Embryonic facial prominence (tissue), 1 donor: ENCODE results near the gene ALPI.
"Not testable (repeated sequence)": the region's sequence is repeated elsewhere in the genome, so short reads cannot be mapped to it uniquely, and the experiment has no call there.

ENCODE experiments used
- DNase-seq: peaks from one replicate; pipeline ENCODE4 v3.0.0-alpha.2; 2016; ENCODE audit errors: extremely low spot score

Gene ALPI

DNA sequence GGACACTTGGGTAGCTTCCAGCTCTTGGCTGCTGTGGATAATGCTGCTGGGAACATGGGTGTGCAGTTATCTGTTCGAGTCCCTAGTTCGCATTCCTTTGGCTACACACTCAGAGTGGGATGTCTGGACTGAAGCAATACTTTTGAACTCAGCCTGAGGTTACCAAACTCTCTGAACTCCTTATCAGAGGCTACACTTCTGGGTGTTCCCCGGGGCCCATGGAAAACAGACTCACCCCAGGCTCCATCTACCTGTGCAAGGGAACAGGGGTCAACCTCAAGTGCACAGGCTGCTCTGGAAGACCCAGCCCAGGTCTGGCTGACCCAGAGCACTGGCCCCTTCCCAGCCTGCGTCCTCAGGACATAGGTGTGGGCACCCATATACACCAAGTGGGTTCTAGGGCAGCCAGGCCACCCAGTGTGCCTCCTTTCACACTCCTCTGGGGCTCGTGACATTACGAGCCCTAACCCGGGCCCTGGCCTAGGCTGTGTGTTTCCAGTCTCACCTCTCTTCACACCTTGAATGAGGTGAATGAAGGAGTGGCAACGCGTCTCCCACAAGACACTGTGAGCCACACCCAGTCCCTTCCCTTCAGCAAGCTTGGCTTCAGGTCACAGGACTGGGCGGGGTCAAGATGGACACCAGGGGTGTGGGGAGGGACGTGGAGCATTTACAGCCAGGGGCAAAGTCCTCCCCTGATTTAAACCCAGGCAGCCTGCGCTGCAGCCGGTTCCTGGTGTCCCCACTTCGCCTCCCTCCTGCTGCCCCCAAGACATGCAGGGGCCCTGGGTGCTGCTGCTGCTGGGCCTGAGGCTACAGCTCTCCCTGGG lies at the start of gene ALPI:
Gene ALPI, plus strand, starts transcription at position 728 of the 830 bp plus-strand sequence. Its CDS starts 47 bp downstream, at position 775.
- no peak for DNase-seq

DNA sequence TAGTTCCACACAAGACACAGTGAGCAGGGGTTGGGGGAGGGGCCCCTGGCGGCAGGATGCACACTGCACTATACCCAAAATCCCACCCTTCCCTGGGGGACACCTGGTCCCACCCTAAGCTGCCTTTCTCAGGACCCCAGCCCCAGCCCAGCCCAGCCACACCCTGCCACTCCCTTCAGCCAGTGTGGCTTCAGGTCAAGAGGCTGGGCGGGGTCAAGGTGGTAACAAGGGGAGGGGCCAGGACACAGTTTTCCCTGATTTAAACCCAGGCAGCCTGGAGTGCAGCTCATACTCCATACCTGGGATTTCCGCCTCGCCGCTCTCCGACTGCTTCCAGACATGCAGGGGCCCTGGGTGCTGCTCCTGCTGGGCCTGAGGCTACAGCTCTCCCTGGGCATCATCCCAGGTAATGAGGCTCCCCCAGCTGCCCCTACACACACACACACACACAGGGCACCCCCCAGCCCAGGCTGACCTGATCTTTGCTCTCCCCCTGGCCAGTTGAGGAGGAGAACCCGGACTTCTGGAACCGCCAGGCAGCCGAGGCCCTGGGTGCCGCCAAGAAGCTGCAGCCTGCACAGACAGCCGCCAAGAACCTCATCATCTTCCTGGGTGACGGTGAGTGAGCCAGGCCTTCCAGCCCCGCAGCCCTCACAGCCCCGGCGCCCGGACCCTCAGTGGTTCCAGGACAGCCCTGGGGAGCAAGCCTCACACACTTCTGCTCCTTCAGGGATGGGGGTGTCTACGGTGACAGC lies 49.2 kb upstream of the ALPI start, which contains the start of gene ALPG:
Gene ALPG, plus strand, starts transcription at position 289 of the 755 bp plus-strand sequence. Its CDS starts 51 bp downstream, at position 340.
- no peak for DNase-seq

DNA sequence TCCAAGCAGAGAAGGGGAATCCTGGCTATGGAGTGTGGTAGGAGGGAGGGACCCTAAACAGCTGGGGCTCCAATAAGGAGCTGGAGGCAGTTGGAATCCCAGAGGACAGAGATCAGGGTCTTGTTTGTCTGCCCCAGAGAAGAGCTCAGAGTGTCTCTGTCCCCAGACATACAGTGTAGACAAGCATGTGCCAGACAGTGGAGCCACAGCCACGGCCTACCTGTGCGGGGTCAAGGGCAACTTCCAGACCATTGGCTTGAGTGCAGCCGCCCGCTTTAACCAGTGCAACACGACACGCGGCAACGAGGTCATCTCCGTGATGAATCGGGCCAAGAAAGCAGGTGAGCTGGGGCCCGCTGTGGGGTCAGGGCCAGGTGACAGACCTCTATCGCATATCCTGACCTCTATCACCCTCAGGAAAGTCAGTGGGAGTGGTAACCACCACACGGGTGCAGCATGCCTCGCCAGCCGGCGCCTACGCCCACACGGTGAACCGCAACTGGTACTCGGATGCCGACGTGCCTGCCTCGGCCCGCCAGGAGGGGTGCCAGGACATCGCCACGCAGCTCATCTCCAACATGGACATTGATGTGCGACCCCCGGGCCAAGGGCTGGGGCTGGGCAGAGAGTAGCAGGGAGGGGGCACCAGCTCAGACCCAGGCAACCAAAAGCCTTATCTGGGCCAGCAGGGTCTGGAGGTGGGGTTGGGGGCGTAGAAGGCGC lies 48.4 kb upstream of the ALPI start:
- not testable (repeated sequence) for DNase-seq

DNA sequence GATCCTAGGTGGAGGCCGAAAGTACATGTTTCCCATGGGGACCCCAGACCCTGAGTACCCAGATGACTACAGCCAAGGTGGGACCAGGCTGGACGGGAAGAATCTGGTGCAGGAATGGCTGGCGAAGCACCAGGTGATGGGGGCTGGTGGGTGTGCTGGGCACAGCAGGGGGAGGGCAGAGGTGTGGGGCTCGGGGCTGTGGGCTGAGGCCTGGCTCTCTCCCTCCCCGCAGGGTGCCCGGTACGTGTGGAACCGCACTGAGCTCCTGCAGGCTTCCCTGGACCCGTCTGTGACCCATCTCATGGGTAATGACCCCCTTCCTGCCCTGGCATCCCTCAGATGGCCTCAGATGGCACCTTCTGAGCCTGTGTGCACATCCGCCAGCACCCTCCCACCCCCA lies 47.7 kb upstream of the ALPI start:
- not testable (repeated sequence) for DNase-seq

DNA sequence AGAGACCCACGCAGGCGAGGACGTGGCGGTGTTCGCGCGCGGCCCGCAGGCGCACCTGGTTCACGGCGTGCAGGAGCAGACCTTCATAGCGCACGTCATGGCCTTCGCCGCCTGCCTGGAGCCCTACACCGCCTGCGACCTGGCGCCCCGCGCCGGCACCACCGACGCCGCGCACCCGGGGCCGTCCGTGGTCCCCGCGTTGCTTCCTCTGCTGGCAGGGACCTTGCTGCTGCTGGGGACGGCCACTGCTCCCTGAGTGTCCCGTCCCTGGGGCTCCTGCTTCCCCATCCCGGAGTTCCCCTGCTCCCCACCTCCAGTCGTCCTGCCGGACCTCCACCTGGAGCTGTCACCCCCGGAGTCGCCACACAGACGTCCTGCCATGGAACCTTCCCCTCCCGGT lies 46.3 kb upstream of the ALPI start:
- DNase-seq = not testable (repeated sequence)

DNA sequence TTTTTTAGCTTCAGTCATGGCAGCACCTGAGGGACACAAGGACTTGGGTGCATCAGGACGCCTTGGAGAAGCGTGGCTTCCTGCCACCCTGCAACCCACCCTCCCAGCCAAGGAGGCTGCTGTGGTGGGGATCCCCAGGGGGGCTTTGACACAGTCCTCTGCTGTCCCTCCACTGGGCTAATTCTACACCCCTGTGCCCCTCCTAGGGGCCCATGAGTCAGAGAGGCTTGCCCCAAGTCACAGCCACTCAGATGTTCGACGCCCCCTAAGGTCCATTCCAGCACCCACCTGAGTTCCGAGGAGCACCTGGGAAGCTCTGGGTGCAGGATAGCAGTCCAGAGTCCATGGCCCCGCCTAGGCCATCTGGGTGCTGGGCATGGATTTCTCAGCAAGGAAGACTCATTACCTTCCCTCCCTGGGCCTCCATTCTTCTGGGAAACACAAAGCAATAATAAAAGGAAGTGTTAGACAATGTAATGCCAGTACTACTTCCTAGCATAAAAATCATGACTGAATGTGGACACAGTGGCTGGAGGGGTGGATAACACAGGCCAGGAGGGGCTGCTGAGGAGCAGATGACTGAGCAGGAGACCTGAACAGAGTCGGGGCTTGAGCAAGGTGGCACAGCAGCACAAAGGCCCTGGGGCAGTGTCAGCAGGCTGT lies 45.6 kb upstream of the ALPI start:
- no peak for DNase-seq

DNA sequence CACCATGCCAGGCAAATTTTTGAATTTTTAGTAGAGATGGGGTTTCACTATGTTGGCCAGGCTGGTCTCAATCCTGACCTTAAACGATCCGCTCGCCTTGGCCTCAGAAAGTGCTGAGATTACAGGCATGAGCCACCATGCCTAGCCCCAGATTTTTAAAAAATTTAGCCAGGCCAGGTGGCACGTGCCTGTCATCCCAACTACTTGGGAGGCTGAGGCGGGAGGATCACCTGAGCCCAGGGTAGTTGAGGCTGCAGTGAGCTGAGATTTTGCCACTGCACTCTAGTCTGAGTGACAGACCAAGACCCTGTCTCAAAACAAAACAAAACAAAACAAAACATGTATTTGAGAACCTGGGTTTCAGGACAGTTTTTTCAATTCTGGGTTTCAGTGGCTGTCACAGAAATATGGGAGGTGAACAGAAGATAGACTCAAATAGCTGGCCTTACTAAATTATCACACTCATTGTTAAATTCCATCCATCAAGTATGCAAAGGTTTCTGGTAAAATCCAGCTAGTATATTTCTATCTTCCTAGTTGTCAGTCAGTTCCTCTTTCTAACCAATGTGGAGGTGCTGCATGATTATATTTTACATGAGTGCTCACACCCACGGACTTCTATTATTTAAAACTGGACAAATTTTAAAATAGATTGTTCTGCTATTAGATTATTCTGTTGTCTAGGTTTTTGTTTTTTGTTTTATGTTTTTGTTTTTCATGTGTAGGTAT lies 43.9 kb upstream of the ALPI start:
- no peak for DNase-seq

DNA sequence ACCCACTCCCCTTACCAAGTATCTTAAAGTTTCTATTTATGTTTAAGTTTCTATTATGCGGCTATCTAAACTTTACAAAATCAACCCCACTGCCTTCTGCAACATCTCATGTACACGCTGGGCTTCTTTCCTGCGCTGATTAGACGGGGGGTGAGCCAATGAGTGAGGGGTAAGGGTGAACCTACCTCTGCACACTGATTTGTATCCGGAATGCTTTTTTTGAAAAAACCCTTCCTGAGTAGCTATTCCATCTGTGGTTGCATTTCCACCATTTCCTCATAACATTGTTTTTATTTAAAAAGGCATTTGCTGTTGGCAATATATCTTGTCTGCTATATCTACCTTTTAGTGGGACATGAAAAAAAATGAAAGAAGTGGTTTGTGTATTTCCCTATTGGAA lies 43.0 kb upstream of the ALPI start:
- no peak for DNase-seq

DNA sequence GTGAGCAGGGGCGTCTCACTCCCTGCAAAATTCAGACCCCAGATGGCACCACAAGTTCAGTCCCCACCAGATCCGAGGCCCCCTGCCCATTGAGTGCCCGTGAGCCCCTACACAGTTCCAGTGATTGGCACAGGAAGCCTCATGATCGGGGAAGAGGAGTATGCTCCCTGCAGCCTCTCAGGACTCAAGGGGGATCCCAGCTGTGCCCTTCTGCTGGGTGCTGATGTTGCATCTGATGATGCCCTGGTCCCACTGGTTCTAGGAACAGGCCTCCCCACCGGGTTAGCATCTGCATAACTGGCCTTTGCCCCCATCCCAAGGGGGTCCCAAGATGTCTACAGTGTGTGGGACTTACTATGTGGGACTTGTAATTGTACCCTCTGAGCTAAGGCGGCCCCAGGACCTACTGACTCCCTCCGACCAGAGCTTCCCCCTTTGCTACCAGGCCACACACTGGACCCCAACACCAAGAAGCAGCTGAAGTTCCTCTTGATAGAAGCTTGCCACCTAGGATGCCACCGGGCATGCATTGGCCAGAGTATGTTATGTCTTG lies 40.7 kb upstream of the ALPI start:
- DNase-seq = no peak

DNA sequence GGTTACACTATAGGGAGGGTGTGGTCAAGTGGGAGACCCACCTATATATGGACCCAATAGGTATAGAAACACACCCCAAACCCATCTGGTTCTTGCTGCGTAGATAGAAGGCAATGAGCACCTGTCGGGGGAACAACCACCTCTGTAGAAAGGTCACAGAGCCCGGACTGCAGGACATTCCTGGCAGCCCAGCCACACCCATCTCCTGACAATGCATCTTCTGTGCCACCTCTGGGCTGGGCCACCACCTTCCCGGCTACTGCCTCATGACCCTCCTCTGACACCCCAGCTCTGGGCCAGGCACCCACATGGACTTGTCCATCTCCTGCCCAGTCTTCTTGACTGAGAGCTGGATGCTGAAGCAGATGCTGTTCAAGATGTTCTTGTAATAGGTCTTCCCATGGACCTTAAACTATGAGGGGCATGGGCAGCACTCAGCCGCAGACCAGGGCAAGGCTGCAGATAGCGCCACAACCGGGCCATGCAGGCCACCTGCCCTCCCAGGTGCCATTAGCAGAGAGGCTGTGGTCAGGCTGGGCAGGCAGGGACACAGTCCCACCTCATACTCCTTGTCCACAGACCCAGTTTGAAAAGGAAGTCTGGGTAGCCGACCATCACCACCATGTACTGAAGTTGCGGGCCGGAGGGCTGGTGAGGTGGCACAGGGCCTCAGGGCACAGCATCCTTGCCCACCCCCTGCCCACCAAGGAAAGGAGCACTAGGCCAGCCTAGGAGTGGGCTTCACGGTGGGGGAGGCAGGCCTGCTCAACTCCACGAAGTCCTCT lies 40.0 kb upstream of the ALPI start:
- DNase-seq = no peak

DNA sequence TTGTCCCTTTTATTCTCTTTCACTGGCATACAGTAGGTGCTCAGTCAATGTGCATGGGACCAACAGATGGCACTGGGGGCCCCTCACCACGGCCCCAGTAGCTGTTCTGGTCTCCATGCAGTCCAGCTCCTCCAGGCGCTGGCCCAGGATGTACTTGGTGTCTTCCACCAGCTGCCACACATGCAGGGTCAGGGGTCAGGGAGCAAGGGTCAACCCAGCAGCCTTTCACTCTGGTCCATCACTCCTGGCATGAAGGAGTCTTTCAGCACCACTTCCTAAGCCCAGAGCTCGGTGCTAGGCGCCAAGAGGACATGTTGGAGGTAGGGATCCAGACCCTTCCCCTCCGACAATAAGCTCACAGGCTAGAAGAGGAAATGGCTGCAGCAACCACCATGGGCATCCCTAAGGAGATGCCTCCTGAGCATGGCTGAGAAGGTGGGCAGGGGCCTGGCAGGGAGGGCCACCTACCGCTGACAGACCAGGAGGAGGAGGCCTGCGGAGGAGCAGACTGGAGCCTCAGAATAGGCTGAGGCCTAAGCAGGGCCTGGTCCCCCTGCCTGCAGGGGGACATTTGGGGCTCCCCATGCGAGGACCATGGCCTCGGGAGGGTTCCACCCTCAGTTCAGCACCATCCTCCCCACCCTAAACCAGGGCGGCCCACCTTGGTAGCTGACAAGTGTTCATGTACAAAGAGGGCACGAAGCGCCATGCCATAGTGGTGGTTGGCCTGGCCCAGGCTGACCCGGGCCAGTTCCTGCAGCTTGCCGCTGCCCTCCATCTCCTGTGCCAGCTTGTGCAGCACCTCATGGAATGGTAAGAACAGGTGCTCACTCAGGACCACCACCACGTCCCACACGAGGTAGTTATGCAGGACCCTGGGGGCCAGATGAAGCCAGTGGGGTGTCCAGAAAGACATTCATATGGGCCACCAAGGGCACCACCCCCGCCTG lies 39.2 kb upstream of the ALPI start:
- DNase-seq = no peak

DNA sequence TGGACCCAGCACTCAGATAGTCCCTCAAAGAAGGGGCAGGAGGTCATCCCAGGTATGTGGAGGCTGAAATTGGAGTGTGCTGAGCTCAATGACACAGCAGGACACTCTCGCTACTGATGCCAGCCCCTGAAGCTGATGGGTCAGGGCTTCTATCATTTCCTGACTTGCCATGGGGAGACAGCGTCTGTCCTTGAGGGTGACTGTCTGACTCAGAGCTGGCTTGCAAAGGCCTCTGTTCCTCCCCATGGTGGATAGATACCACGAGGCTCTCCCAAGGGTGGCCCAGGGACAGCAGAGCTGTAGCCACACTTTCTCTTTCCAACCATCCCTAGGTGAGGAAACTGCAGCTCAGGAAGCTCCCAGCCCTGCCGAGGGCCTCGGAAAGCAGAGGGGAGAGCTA lies 38.5 kb upstream of the ALPI start:
- DNase-seq = no peak

DNA sequence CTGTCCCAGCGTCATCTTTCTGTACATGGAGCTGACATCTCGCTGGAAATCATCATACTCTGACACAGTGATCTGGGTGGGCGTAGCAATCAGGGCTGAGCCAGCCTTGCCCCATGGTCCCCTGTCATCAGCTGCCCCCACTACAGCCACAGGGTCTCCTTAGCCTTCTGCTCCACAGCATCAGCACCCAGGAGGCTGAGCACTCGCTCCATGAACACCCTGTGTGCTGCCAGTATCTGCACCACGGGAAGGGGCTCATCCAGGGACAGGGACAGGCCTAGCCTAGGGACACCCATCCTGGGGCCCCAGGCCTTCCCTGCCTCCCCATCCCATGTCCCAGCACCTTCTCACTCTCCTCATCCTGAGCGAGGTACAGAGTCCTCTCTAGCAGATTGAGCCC lies 37.9 kb upstream of the ALPI start:
- DNase-seq = no peak

DNA sequence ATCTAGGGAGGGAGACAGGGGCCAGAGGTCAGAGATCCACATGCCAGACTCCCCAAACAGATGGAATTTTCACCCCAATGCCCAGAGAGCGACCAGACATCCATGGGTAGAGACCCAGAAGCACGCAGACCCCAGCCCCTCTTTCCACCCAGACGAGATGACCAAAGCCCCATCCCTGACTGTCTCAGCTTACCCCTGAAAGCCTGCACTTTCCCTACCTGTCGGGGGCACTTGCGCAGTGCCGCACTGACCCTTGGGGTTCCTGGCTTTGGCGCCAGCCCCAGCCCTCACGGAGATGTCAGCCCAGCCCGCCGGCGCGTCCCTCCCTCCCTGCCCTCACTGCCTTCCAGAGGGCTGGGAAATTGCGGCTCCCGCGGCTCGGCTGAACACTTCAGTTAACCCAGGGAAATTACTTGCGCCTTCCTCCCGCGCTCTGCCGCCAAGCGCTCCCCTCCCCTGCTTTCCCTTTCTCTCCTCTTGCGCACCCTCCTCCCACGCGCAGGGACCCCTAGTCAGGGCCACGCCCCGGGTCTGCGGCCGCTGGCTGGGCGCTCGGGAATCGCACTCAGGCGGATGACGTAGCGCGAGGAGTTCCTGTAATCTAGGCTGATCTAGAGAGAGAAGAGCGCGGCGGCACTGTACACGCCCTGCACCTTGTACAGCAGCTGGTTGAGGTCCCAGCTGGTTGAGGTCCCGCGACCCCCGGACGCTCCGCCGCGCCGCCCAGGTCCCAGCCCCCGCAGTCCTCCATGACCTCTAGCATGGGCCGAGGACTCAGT lies 37.3 kb upstream of the ALPI start:
- no peak for DNase-seq

DNA sequence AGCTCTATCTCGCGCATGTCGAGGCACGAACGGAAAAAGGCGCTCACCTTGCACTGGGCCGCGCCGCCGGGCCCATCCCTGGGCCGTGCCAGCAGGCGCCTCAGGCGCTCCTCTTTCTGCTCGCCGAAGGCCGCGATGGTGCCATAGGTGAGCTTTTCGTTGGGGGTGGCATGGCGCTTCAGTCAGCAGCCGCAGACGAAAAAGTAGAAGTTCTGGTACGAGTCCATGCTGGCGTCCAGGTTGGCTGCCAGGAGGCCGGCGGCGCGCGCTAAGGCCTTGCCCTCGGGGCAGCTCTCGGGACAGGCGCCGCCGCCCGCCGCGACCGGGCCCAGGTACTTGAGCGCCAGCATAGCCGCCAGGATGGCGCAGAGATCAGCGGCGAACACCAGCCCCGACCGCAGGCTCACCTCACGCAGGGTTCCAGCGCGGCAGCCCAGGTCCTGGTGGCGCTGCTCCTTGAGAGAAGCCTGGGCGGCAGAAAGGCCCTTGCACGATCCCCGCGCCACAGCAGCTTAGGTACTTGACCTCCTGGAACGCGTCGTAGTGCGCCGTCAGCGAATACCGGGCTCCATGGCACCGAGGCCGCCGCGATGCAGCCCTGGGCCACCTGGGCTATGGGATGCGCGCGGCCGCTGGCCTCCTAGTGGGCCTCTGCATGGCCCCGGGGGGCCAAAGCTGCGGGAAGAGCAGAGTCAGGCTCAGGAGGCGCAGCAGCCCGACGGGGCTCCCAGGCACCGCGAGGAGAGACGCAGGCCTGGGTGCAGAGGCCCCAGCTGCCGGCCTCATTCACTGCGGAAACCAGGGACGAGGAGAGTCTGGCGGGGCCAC lies 36.5 kb upstream of the ALPI start:
- DNase-seq = no peak

DNA sequence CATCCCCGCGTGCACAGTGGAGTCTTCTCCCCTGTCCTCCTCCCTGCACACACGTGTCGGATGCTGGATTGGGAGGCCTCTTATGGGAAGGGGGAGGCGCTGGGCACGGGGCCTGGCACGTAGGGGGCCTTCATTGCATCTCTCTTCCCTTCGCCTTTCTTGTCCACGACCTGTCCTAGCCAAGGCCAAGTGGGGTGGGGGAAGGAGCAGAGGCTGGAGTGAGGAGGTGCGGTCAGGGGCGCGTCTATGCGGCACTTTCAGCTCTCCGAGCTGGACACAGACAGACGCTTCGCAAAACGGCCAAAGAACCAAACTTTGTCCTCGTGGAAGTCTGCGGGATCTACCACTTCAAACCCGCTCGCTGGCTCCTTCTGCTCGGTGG lies 35.9 kb upstream of the ALPI start:
- no peak for DNase-seq
